GM12878 (cell line): ENCODE results near the gene JCHAIN. TPM values are rescaled to one million over a fixed set of nuclear protein-coding genes. Genes with fewer than 3 reads are reported as not detected.

Experiments used
- BACH1 ChIP-seq: fragments of 450-650 bp; IDR thresholded peaks from 2 replicates; pipeline ENCODE4 v1.6.1; 2017; ENCODE audit warnings: mild to moderate bottlenecking, borderline replicate concordance
- CHD2 ChIP-seq: IDR thresholded peaks from 2 replicates; pipeline ENCODE4 v1.6.1; 2011; ENCODE audit warnings: low read depth, low read length, improper control_type of control experiment, borderline replicate concordance
- EZH2 ChIP-seq: IDR thresholded peaks from 2 replicates; pipeline ENCODE4 v1.6.1; 2012; ENCODE audit warnings: low read depth, mild to moderate bottlenecking, control low read depth, inconsistent platforms, low read length, borderline replicate concordance; ENCODE audit not compliant: control insufficient read depth
- IKZF1 ChIP-seq: fragments of 450-650 bp; conservative IDR thresholded peaks from 2 replicates; pipeline ENCODE4 v1.6.1; 2017; ENCODE audit warnings: antibody characterized with exemption, mild to moderate bottlenecking
- MLLT1 ChIP-seq: fragments of 450-650 bp; IDR thresholded peaks from 2 replicates; pipeline ENCODE4 v1.6.1; 2016; ENCODE audit warnings: mild to moderate bottlenecking
- MTA2 ChIP-seq: fragments of 450-650 bp; IDR thresholded peaks from 2 replicates; pipeline ENCODE4 v1.6.1; 2016; ENCODE audit warnings: low read depth, mild to moderate bottlenecking, moderate library complexity
- MXI1 ChIP-seq: fragments of 150-350 bp; IDR thresholded peaks from 2 replicates; pipeline ENCODE4 v1.6.1; 2011; ENCODE audit warnings: low read depth, mild to moderate bottlenecking, inconsistent platforms, low read length, improper control_type of control experiment
- MYC ChIP-seq: IDR thresholded peaks from 2 replicates; pipeline ENCODE4 v1.6.1; 2011; ENCODE audit warnings: mild to moderate bottlenecking, low read length, moderate library complexity, inconsistent platforms; ENCODE audit not compliant: insufficient read depth, insufficient replicate concordance, insufficient read length, severe bottlenecking
- ZNF217 ChIP-seq: fragments of 450-650 bp; IDR thresholded peaks from 2 replicates; pipeline ENCODE4 v1.6.1; 2017; ENCODE audit warnings: antibody characterized with exemption, mild to moderate bottlenecking
- polyA plus RNA-seq, 11 experiments: library from polyadenylated mRNA; depleted of rRNA in 4 of 11; unstranded in 6 of 11; stranded (reverse) in 5 of 11; fragments of >200 nt; fragmentation: Nextera tagmentation in 4 of 11; fragmentation: Illumina TruSeq in 1 of 11; extraction: Ambion mirVana in 4 of 11; extraction: Trizol in 1 of 11; gene quantifications; 1 replicate in 1 of 11; 2 replicates in 10 of 11; pipeline versions ENCODE4 v1.2.1 to v1.2.3, GENCODE V29; 2011 to 2016; ENCODE audit warnings: inconsistent platforms in 2 of 11, missing spikeins in 2 of 11, low read depth in 1 of 11
- total RNA-seq, 4 experiments: library from RNA; depleted of rRNA in 3 of 4; stranded (reverse); fragments of >200 nt in 3 of 4; fragmentation: Illumina TruSeq in 1 of 4; extraction: Trizol in 1 of 4; gene quantifications; 2 replicates each; pipeline versions ENCODE4 v1.2.1 to v1.2.3, GENCODE V29; 2013 to 2021

The JCHAIN gene
- total and polyA plus RNA-seq, 10 of the 15 experiments (the other 5 are each of a cell fraction or from before 2014, with no cell fraction given) = 188 to 1,045 (median 486) TPM

- TF ChIP-seq MLLT1 = 0 out of 2 replicates have a peak, but pooled peaks have one; percentile 37
- TF ChIP-seq EZH2 = no peak
- no peak for TF ChIP-seq MXI1
- no peak for TF ChIP-seq MYC
- TF ChIP-seq CHD2 = 0 out of 2 replicates have a peak, but pooled peaks have one; percentile 13
- peak; percentile 29; the same call in 1 of the 2 replicates for TF ChIP-seq ZNF217
- TF ChIP-seq IKZF1 = peak; percentile 92; the same call in 1 of the 2 replicates
- TF ChIP-seq MTA2 = peak; percentile 42; the same call in 1 of the 2 replicates
- peak; percentile 52; the same call in 1 of the 2 replicates for TF ChIP-seq BACH1
These were observed 38.1 kb upstream of the JCHAIN start (continued) for GRCh38 chr4:70704215-70704930.
